ENCODE data around the gene DESI1.

DNA sequence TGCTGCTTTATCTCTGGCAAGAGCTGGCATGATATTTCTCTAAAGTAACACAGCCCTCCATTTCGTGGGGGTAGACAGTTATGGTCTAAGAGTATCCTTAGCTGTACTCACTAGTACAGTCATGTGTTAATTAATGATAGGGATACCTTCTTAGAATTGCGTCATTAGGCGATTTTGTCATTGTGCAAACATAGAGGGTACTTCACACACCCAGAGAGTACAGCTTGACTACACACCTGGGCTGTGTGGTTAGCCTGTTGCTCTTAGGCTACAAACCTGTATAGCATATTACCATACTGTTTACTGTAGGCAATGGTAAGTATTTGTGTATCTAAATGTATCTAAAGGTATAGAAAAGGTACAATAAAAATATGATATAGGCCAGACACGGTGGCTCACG, 17.3 kb upstream of the DESI1 start:
- no peak for TF ChIP-seq POLR2A (IDR thresholded peaks at IDR 0.05; ENCODE audit: low read length)
- TF ChIP-seq GATA1 (IDR thresholded peaks at IDR 0.05; ENCODE audit: low read depth, low read length): no peak
